Neural progenitor cell (in vitro differentiated cells): ENCODE data around the gene PIK3R6. TPM values are rescaled to one million over a fixed set of nuclear protein-coding genes. Genes with fewer than 3 reads are reported as not detected.
A peak's percentile ranks its signal among the peaks of the same experiment; 100 is the strongest.

ENCODE experiments used
- DNase-seq: peaks from one replicate; pipeline ENCODE4 v3.0.0-alpha.2; 2016; ENCODE audit warnings: low spot score
- H2AFZ ChIP-seq: fragments of 200-600 bp; sonication (generic); replicated peaks from 2 replicates; pipeline ENCODE4 v1.6.1; 2016; ENCODE audit warnings: antibody characterized with exemption
- H3F3A ChIP-seq: fragments of 200-600 bp; sonication (generic); 2 replicates; pipeline ENCODE4 v1.6.1; 2016; ENCODE audit warnings: antibody characterized with exemption, low read depth
- H3K27ac ChIP-seq: fragments of 200-600 bp; sonication (generic); 2 replicates; pipeline ENCODE4 v1.5.1; 2016; ENCODE audit warnings: mild to moderate bottlenecking
- H3K27me3 ChIP-seq: fragments of 200-600 bp; sonication (generic); 2 replicates; pipeline ENCODE4 v1.6.1; 2016; ENCODE audit warnings: mild to moderate bottlenecking, moderate library complexity
- H3K36me3 ChIP-seq: fragments of 200-600 bp; sonication (generic); 2 replicates; pipeline ENCODE4 v1.5.1; 2016
- H3K4me1 ChIP-seq: fragments of 200-600 bp; sonication (generic); 2 replicates; pipeline ENCODE4 v1.6.1; 2016; ENCODE audit warnings: mixed run types
- H3K4me2 ChIP-seq: fragments of 200-600 bp; sonication (generic); 2 replicates; pipeline ENCODE4 v1.6.1; 2016
- H3K4me3 ChIP-seq: fragments of 200-600 bp; sonication (generic); 2 replicates; pipeline ENCODE4 v1.5.1; 2016
- H3K79me2 ChIP-seq: fragments of 200-600 bp; sonication (generic); 2 replicates; pipeline ENCODE4 v1.6.1; 2016; ENCODE audit warnings: low read depth
- H3K9ac ChIP-seq: fragments of 200-600 bp; sonication (generic); 2 replicates; pipeline ENCODE4 v1.6.1; 2016
- H3K9me3 ChIP-seq: fragments of 200-600 bp; sonication (generic); 2 replicates; pipeline ENCODE4 v1.5.1; 2016; ENCODE audit warnings: low read depth
- H4K20me1 ChIP-seq: fragments of 200-600 bp; sonication (generic); 2 replicates; pipeline ENCODE4 v1.6.1; 2016; ENCODE audit warnings: low read depth
- H3K27ac Mint-ChIP-seq: 3 replicates; pipeline ENCODE4 v1.8.0; 2021; ENCODE audit warnings: mixed read lengths
- H3K27me3 Mint-ChIP-seq: 2 replicates; pipeline ENCODE4 v1.8.0; 2022; ENCODE audit warnings: low read depth, mild to moderate bottlenecking, inconsistent platforms, moderate library complexity, mixed read lengths; ENCODE audit not compliant: insufficient read depth
- H3K36me3 Mint-ChIP-seq: 3 replicates; pipeline ENCODE4 v1.8.0; 2021; ENCODE audit warnings: mixed read lengths
- H3K4me1 Mint-ChIP-seq: 3 replicates; pipeline ENCODE4 v1.8.0; 2021; ENCODE audit warnings: mixed read lengths
- H3K4me3 Mint-ChIP-seq: 3 replicates; pipeline ENCODE4 v1.8.0; 2021; ENCODE audit warnings: mild to moderate bottlenecking, moderate library complexity, mixed read lengths
- H3K9me3 Mint-ChIP-seq: 3 replicates; pipeline ENCODE4 v1.8.0; 2020; ENCODE audit warnings: mixed read lengths
- CTCF ChIP-seq: fragments of 200-600 bp; sonication (generic); IDR thresholded peaks from 2 replicates; pipeline ENCODE4 v1.5.1; 2017; ENCODE audit warnings: antibody characterized with exemption, mild to moderate bottlenecking
- EZH2 ChIP-seq: fragments of 200-600 bp; sonication (generic); IDR thresholded peaks from 2 replicates; pipeline ENCODE4 v1.6.1; 2017; ENCODE audit warnings: antibody characterized with exemption, mild to moderate bottlenecking, moderate library complexity
- EZH2phosphoT487 ChIP-seq: fragments of 200-600 bp; sonication (generic); IDR thresholded peaks from 2 replicates; pipeline ENCODE4 v1.6.1; 2017; ENCODE audit warnings: antibody characterized with exemption
- total RNA-seq: library from RNA; depleted of rRNA; stranded (reverse); fragments of >200 nt; gene quantifications from 2 replicates; pipeline ENCODE4 v1.2.3, GENCODE V29; 2015; ENCODE audit warnings: low replicate concordance

Gene PIK3R6
- total RNA-seq, 1 donor from 2014 or later: not detected

DNA sequence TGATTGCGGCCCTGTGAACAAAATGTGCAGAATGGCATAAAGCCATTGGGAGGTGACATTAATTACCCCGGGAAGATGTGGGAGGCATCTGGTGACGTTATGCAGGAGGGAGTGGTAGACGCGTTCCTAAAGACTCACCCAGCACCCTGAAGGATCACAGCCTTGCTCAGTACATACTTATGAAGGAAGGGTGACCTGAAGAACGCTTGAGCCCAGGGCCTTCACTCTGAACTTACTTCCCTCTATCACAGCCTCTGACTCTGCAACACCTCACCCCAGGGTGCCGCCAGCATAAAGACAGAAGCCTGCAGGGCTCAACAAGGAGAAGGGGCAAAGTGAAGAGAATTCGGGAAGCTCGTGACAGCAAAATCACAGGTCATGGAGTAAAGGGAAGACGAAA is 77.7 kb downstream of the PIK3R6 start:
- Histone ChIP-seq H3K4me2 (no peak overlapping the region), H2AFZ (no peak overlapping the region), H3K27ac (no peak overlapping the region), H3K4me3 (no peak overlapping the region), H3K9me3 (no peaks in the 10 kb centered on the region), H3K36me3 (no peaks in the 10 kb centered on the region), H3F3A (peaks cover 6% of the 10 kb centered on the region), H4K20me1 (no peaks in the 10 kb centered on the region), H3K27me3 (no peaks in the 10 kb centered on the region), H3K9ac (no peak overlapping the region), H3K79me2 (no peaks in the 10 kb centered on the region), H3K4me1 (peaks cover 6% of the 10 kb centered on the region)
- Mint-ChIP-seq H3K27me3 (peaks cover 2% of the 10 kb centered on the region), H3K4me3 (no peak overlapping the region), H3K9me3 (peaks cover 3% of the 10 kb centered on the region), H3K4me1 (peaks cover 9% of the 10 kb centered on the region), H3K27ac (no peak overlapping the region), H3K36me3 (no peaks in the 10 kb centered on the region)
- no peak for DNase-seq
- TF ChIP-seq EZH2phosphoT487: no peak
- TF ChIP-seq EZH2: no peak
- TF ChIP-seq CTCF: no peak

GRCh38 chr17:8788998-8789397 is 78.5 kb downstream of the PIK3R6 start:
- Mint-ChIP-seq H3K27me3 (peaks cover 2% of the 10 kb centered on the region), H3K9me3 (peaks cover 3% of the 10 kb centered on the region), H3K36me3 (no peaks in the 10 kb centered on the region), H3K27ac (no peak overlapping the region), H3K4me3 (no peak overlapping the region), H3K4me1 (peaks cover 6% of the 10 kb centered on the region)
- Histone ChIP-seq H2AFZ (no peak overlapping the region), H3K27ac (no peak overlapping the region), H3K4me3 (no peak overlapping the region), H3K9me3 (no peaks in the 10 kb centered on the region), H3K4me1 (peaks cover 6% of the 10 kb centered on the region), H4K20me1 (no peaks in the 10 kb centered on the region), H3K79me2 (no peaks in the 10 kb centered on the region), H3K27me3 (no peaks in the 10 kb centered on the region), H3K4me2 (no peak overlapping the region), H3K36me3 (no peaks in the 10 kb centered on the region), H3K9ac (no peak overlapping the region), H3F3A (peaks cover 6% of the 10 kb centered on the region)
- DNase-seq: no peak
- TF ChIP-seq EZH2phosphoT487: no peak
- no peak for TF ChIP-seq EZH2
- no peak for TF ChIP-seq CTCF

DNA sequence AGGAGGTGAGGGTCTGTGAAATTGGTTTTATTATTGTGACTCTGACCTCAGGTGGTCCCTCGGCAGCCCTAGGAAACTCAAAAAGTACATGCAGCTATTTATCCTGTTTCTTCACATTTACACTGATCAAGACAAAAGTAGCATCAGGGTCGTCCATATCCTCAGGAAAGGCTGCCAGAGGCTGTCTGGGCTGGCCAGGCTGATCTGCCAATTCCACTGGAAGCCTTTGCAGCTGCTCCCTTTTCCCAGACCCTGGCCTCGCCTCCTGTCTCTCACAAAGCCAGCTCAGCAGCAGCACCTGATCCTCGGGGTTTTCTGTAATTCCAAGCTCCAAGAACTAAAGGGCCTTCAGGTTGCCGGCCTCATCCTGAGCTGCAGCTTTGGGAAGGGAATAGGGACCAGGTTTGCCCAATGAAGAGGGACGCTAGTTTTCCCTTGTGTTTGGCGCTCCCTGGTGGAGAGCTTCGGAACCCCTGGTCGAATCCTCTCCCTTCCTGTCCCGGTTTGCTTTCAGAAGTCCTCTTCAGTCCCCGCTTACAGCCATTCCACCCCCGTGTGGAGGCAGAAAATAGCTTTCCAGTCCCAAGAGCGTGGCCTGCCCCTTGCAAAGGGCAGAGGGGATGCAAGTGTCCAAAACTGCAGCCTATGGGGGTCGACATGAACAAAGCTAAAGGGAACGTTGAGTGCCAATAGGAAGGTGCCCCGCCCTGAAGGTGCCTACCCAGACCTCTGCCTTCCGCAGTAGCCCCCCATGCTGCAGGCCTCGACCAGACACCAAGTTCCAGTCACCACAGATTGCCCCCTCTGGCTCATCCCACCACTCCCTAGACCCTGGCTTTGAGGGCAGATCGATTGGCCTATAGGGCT is 81.7 kb downstream of the PIK3R6 start:
- Histone ChIP-seq H3K36me3 (no peaks in the 10 kb centered on the region), H3K79me2 (no peaks in the 10 kb centered on the region), H3F3A (peaks cover 6% of the 10 kb centered on the region), H4K20me1 (no peaks in the 10 kb centered on the region), H3K9ac (no peak overlapping the region), H3K9me3 (no peaks in the 10 kb centered on the region), H3K4me2 (no peak overlapping the region), H3K4me1 (peaks cover 10% of the 10 kb centered on the region), H3K27me3 (no peaks in the 10 kb centered on the region), H3K27ac (no peak overlapping the region), H2AFZ (peak overlapping the region; percentile 91), H3K4me3 (no peak overlapping the region)
- Mint-ChIP-seq H3K9me3 (peaks cover 3% of the 10 kb centered on the region), H3K27ac (no peak overlapping the region), H3K4me3 (no peak overlapping the region), H3K36me3 (no peaks in the 10 kb centered on the region), H3K4me1 (peaks cover 6% of the 10 kb centered on the region), H3K27me3 (peaks cover 4% of the 10 kb centered on the region)
- TF ChIP-seq EZH2phosphoT487 (no peak), CTCF (peak; percentile 87)
- peak; percentile 86 for DNase-seq
